CD4-positive, alpha-beta T cell treated with Interleukin-15 for 4 hours (primary cell): ENCODE data around the gene TMEM116.

Experiments
- DNase-seq: peaks from one replicate; pipeline ENCODE4 v3.0.0-alpha.2; 2020; ENCODE audit warnings: low spot score

The TMEM116 gene

DNA sequence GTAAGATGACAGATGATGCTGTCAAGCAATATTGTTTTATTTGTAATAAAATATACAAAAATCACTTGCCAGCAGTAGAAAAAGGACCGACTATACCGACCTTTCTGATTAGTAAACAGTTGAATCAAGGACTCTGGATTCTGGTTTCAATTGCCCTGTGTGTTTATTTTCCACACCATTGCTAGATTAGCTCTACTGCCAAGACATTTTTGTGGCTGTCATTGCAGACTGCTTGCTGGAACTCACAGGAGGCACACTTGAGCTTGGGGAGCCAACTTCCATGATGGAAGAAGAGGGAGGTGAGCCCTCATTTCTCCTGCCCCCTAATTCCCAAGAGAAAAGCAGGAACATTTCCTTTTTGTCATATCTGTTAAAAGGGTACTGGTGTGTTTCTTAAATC is 119.7 kb downstream of the TMEM116 start:
- no peak for DNase-seq

DNA sequence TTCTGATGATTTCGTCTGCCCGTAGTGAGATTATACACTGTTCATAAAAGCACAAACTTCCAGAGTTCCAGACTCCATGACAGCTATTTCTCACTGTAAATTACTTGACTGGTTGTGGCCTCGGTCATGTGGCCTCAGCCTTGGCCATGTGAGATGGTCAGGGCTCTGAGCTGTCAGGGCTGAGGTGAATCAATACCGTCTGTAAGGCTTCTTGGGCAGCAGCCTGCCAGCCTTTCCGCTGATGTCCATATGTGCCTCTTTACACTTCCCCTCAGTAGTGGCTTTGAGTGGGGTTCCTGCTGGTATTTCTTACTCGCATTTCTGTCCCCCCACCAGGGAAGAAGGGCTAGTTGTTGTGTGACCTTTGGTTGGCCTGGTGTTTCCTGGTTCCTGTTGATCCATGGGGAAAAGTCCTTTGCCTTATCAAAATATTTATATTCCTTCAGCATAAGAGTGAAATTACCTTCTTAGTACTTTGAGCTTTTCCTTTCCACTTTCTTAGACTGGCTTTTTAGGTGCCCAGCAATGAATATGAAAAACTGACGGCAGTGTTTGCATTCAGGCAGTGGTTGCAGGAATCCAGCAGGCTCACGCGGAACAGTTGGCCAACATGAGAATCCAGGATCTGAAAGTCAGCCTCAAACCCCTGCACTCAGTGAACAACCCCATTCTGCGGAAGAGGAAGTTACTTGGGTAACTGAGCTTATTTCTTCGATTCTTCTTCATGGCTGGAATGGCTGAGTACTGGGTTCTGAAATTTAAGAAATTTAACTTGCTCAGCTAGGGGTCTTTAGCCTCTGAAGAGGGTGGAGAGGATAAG is 124.8 kb downstream of the TMEM116 start:
- no peak for DNase-seq

DNA sequence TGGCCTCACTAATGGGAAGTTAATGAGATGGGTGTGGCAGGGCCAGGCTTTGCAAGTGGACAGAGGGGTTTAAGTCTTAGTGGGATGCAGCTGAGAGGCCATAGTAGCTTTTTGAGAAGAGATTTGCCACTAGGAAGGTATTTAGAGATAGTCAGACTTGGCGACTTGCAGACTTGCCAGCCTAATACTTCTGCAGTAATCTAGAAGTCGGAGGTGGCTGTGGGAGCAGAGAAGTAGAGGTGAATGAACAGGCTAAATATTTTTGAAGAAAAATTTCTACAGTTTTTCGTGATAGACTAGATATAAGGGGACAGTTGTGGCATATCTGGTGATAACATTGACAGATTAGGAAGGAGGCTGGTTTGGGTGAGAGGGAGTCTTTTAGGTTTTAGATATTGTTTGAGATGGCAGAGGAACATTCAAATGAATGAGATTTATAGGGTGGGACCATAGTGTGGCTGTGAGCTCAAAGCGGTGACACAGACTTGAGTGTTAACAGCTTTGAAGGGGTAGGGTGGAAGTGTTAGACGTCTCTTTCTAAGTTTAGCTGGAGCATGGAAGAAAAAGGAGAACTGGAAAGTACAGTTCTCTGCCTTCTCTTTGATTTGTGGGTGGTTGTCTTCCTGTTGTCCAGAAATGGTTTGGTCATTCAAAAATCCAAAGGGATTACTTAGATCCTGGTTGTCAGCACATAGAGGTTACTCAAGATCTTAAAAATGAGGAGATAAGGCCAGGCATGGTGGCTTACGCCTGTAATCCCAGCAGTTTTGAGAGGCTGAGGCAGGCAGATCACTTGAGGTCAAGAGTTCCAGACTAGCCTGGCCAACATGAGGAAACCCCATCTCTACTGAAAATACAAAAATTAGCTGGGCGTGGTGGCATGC is 126.1 kb downstream of the TMEM116 start:
- DNase-seq: no peak

DNA sequence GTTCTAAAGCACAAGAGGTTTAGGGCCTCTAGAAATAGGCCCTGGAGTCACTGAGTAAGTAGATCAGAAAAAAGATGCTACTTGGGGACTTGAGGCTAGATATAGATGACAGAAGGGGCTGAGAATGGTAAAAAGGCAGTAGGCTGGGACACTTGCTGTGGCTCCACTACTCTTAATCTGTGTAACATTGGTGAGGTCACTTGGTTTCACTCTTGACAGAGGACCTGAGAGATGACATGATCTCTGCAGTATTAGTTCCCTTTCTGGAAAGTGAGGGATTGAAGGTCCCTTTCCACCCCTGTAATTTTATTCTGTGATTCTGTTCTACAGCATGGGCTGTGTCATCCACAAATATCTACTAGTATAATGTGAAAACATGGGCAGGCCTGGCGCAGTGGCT is 131.2 kb downstream of the TMEM116 start:
- no peak for DNase-seq
